Stimulated activated CD8-positive, alpha-beta memory T cell treated with anti-CD3 and anti-CD28 coated beads, Interleukin-15, amount 100 ng/mL, for 24 hours (primary cell): ENCODE results near the gene ISCU.
"Not testable (repeated sequence)": the region's sequence is repeated elsewhere in the genome, so short reads cannot be mapped to it uniquely, and the experiment has no call there.

ENCODE experiments used
- DNase-seq: peaks from one replicate; pipeline ENCODE4 v3.0.0-alpha.2; 2020; ENCODE audit warnings: low read depth

The ISCU gene

GRCh38 chr12:108589028-108589839, 26.8 kb downstream of the ISCU start:
- no peak for DNase-seq

- no peak for DNase-seq
Measured at GRCh38 chr12:108589840-108590229, 27.4 kb downstream of the ISCU start.

- DNase-seq = not testable (repeated sequence)
Measured at GRCh38 chr12:108590463-108590862, 28.1 kb downstream of the ISCU start.

- DNase-seq = no peak
Measured at GRCh38 chr12:108591267-108591980, 29.0 kb downstream of the ISCU start.

- DNase-seq = no peak
Measured at GRCh38 chr12:108592033-108592909, 29.9 kb downstream of the ISCU start.

DNA sequence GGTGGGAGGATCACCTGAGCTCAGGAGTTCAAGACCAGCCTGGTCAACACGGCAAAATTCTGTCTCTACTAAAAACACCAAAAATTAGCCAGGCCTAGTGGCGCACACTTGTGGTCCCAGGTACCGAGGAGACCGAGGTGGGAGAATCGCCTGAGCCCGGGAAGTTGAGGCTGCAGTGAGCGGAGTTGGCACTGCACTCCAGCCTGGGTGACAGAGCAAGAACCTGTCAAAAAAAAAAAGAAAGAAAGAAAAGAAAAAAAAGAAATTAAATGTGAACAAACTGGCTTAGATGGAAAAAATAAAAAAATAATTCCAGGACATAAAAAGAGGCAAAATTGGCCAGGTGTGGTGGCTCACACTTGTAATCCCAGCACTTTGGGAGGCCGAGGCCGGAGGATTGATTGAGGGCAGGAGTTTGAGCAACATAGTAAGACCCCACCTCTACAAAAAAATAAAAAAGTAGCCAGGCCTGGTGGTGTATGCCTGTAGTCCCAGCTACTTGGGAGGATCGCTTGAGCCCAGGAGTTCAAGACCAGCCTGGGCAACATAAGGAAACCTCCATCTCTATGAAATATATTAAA, 32.0 kb downstream of the ISCU start:
- DNase-seq = no peak

DNA sequence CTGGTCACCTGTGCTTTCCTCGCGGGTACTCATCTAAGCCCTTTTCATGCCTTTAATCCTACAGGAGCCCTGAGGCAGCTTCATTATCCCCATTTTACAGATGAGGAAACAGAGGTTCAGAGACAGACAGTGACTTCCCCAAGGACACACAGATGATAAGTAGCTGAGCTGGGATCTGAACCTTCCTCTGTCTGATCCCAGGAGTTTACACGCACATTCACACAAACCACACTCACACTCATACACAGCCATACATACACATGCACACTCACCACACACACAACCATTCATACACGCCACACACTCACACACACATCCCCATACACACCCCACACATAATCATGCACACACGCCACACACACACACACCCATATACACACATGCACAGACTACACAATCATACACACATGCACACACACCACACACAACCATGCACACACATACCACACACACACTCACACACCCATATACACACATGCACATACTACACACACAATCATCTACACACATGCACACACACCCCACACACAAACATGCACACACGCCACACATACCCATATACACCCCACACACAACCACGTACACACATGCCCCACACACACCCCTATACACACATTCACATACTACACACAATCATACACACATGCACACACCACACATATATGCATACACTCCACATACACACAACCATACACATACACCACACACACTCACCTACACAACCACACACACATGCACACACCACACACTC, 32.7 kb downstream of the ISCU start:
- no peak for DNase-seq

- DNase-seq = no peak
Measured at GRCh38 chr12:108595711-108596647, 33.6 kb downstream of the ISCU start.

DNA sequence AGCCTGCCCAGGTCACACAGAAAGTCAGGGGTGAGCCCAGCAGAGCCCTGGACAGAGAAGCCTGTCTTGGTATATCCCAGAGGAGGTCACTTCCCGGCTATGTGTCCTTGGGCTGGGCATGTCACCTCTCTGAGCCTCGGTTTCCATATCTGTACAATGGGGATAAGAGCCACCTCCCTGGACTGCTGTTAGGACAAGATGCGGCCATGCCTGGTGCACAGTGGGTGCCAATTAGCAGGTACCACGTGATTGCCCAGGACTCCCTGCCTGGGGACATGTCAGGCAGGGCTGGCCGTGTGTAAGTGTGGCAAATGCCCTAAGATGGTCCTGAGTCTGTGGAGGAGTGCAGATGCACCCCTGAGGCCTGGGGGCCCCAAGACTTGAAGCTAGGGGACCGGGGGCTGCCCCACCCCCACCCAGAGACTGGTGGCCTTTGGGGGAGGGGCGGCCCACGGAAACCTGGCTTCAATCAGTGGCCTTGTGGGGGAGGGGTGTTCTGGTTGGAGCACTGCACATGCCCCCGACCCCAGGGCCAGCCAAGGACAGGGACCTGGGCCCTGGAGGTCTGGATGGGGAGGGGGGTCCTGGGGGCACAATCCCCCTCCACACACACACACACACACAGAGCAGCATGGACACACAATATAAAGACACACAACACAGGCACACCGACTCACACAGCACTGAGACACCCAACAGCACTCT, 34.6 kb downstream of the ISCU start:
- DNase-seq = no peak

- DNase-seq = no peak
Measured at GRCh38 chr12:108597559-108598471, 35.4 kb downstream of the ISCU start, which contains the start of gene TMEM119. TSS of gene TMEM119 (minus strand) at chr12:108598084. CDS start at chr12:108592383, 5,701 bp downstream.

GRCh38 chr12:108598553-108599250, 36.3 kb downstream of the ISCU start:
- DNase-seq = no peak

GRCh38 chr12:108599541-108599940, 37.1 kb downstream of the ISCU start:
- DNase-seq = no peak

GRCh38 chr12:108599948-108600701, 37.7 kb downstream of the ISCU start:
- no peak for DNase-seq

GRCh38 chr12:108600702-108601007, 38.3 kb downstream of the ISCU start:
- DNase-seq = no peak

- DNase-seq = no peak
Measured at GRCh38 chr12:108602209-108602705, 39.9 kb downstream of the ISCU start.

GRCh38 chr12:108602976-108603704, 40.7 kb downstream of the ISCU start:
- no peak for DNase-seq
